ENCODE measurements around the gene MAP3K5.
"Not testable (repeated sequence)": the region's sequence is repeated elsewhere in the genome, so short reads cannot be mapped to it uniquely, and the experiment has no call there.

The MAP3K5 gene

GRCh38 chr6:136792410-136793262, at the start of gene MAP3K5:
TSS of gene MAP3K5 (minus strand) at chr6:136792477. CDS start at chr6:136792157, 320 bp downstream.
- DNase-seq (ENCODE audit: low spot score), result peak; percentile 95

- no peak for DNase-seq (ENCODE audit: low spot score)
These were observed 48.2 kb upstream of the MAP3K5 start for GRCh38 chr6:136840276-136841001.

DNA sequence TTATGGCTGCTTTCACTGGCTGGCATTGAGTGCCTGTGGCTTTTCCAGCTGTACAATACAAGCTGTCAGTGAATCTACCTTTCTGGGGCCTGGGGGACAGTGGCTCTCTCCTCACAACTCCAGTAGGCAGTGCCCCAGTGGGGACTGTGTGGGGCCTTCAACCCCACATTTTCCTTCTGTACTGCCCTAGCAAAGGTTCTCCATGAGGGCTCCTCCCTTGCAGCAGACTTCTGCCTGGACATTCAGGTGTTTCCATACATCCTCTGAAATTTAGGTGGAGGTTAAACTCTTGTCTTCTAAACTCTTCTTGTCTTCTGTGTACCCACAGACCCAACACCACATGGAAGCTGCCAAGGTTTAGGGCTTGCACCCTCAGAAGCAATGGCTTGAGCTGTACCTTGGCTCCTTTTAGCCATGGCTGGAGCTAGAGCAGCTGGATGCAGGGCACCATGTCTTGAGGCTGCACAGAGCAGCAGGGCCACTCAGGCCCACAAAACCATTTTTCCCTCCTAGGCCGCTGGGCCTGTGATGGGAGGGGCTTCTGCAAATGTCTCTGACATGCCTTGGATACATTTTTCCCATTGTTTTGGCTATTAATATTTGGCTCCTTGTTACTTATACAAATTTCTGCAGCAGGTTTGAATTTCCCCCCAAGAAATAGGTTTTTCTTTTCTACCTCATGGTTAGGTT, 39.7 kb upstream of the MAP3K5 start:
- no peak for DNase-seq (ENCODE audit: low spot score)

GRCh38 chr6:136826216-136826615, 33.9 kb upstream of the MAP3K5 start:
- no peak for DNase-seq (ENCODE audit: low spot score)

DNA sequence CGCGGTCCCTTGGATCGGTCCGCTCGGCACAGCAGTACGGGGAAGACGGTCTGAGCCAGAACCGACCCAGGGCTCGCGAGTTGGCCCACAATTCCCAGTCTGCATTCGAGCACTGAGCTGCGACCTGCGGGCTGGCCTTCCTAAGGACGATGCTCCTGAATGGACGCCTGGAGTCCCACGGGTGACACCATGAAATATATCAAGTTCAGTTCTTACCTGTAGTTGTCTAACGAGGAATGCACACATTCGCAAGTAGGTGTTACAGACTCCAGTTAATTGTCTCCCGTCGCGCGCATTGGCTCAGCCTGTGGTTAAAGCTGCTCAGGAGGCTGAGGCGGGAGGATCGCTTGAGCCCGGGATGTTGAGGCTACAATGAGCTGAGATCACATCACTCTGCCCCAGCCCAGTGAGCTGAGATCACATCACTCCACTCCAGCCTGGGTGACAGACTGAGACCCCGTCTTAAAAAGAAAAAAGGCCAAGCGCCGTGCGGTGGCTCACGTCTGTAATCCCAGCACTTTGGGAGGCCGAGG, 30.9 kb upstream of the MAP3K5 start:
- no peak for DNase-seq (ENCODE audit: low spot score)

GRCh38 chr6:136822376-136823127, 30.3 kb upstream of the MAP3K5 start, which contains the start of gene PEX7:
TSS of gene PEX7 (plus strand) at chr6:136822592. CDS start at chr6:136822666, 74 bp downstream.
- peak; percentile 94 for DNase-seq (ENCODE audit: low spot score)

- no peak for DNase-seq (ENCODE audit: low spot score)
These were observed 29.7 kb upstream of the MAP3K5 start for GRCh38 chr6:136822046-136822375.

DNA sequence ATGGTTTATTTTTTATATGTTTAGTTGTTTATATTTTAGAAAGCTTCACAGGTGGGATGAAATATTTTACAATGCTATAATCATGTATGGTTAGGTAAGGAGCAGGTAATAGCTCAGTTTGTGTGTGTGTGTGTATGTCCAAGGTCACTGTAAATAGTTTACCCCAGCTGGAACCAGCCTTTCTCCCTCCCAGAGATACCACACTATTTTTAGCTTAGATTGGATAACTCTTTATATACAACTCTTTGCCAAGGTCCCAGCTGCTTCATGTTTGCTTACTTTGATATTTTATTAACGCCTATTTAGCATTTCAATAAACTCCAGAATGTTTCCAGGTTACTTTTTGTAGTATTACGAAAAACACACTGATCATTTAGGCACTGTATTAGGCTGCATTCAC, 28.3 kb upstream of the MAP3K5 start:
- DNase-seq (ENCODE audit: low spot score), result no peak

- DNase-seq (ENCODE audit: low spot score), result no peak
These were observed 24.4 kb upstream of the MAP3K5 start for GRCh38 chr6:136816656-136817055.

- not testable (repeated sequence) for DNase-seq (ENCODE audit: low spot score)
These were observed 23.3 kb upstream of the MAP3K5 start for GRCh38 chr6:136815608-136816007.

- no peak for DNase-seq (ENCODE audit: low spot score)
These were observed 19.9 kb upstream of the MAP3K5 start for GRCh38 chr6:136812174-136812573.

DNA sequence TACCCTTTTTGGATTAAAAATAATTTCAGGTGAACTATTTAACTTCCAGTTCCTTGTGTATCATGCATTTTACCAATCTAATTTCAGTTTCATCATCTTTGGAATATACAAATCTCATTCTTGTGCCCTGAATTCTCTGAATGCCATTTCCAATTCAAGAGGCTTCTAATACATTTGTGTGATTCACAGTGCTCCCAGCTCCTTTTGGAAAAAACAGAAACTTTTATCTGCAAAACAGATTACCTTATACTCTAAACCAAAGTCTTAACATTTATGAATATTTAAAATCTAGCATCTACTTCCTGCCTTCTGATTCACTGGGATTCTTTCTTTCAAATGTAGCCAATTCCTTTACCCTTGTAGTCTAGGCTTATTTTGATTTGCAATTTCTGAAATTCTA, 19.0 kb upstream of the MAP3K5 start:
- DNase-seq (ENCODE audit: low spot score), result no peak

- no peak for DNase-seq (ENCODE audit: low spot score)
These were observed 17.0 kb upstream of the MAP3K5 start for GRCh38 chr6:136809091-136809860.

DNA sequence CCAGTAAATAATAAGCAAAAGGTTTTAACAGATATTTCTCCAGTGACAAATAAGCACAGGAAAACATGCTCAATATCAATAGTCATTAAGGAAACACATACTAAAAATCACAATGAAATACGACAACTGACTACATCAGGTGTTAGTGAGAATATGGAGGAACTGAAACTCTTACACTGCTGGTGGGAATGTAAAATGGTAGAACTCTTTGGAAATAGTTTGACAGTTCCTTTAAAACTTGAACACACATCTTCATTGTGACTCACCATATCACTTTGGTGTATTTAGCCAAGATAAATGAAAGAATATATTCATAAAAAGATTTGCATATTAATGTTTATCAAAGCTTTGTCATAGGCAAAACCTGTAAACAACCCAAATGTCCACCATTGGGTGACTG, 11.3 kb upstream of the MAP3K5 start:
- DNase-seq (ENCODE audit: low spot score), result no peak

DNA sequence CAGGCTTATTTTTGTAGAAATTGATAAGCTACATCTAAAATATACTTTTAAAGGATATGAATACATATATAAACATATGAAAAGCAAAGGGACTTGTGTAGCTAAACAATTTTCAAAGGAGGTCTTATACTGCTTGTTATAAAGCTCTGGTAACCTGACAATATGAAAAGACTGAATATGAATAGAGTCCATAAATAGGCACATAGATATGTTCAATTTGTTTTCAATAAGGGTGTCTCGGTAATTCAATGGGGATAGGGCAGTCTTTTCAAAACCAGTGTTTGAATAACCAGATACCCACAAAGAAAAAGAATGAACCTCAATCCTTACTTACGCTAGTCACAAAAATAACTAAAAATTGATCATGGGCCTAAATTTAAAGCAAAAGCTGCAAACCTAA, 9.3 kb upstream of the MAP3K5 start:
- no peak for DNase-seq (ENCODE audit: low spot score)

GRCh38 chr6:136798044-136798443, 5.8 kb upstream of the MAP3K5 start:
- DNase-seq (ENCODE audit: low spot score), result no peak

- DNase-seq (ENCODE audit: low spot score), result no peak
These were observed 3.7 kb upstream of the MAP3K5 start for GRCh38 chr6:136795996-136796395.

GRCh38 chr6:136795386-136795785, 3.1 kb upstream of the MAP3K5 start:
- no peak for DNase-seq (ENCODE audit: low spot score)

- no peak for DNase-seq (ENCODE audit: low spot score)
These were observed 1.1 kb upstream of the MAP3K5 start for GRCh38 chr6:136793363-136793762.

GRCh38 chr6:136792095-136792409, 225 bp downstream of the MAP3K5 start:
- no peak for DNase-seq (ENCODE audit: low spot score)

Measured in NAMALWA (cell line).